Fibroblast of lung (primary cell): ENCODE data around the gene TMEM82.

Source experiments
- EZH2 ChIP-seq: IDR thresholded peaks from 2 replicates; pipeline ENCODE4 v1.5.1; 2012; ENCODE audit warnings: low read length, control low read depth, mild to moderate bottlenecking; ENCODE audit errors: missing control alignments
- TF ChIP-seq, protein P1 (sequence below), 2 donors: IDR thresholded peaks in 1 of 2; conservative IDR thresholded peaks in 1 of 2; 1 replicate in 1 of 2; 2 replicates in 1 of 2; pipeline ENCODE4 v1.5.1; 2011 to 2012; ENCODE audit warnings: low read length in 2 of 2, control low read depth in 1 of 2, inconsistent platforms in 1 of 2, low read depth in 1 of 2, mild to moderate bottlenecking in 1 of 2

DNA sequence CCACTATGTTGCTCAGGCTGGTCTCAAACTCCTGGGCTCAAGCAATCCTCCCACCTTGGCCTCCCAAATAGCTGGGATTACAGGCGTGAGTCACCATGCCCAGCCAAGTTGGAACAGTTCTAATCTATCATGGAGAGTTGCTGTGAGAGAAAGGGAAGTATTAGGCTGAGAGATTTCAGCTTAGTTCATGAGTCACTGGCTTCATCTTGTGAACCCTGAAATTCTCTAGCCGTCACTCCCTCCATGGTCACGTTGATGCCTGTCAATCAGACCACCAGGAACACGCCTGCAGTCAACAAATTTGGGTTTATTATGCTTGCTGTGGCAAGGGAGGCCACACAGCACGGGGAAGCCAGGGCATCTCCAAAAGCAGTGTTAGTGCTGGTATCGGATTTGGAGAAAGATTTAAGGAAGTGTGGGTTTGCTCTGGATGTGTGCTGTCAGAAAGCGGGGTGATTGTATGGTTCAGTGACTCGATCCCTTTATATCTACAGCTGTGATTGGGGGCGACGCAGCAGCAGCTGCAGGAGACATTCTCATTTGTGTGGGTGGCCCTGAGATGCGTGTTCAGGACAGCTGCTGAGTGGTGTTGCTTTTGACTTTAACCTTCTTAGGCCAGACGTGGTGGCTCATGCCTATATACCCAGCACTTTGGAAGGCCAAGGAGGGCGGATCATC is 46.5 kb downstream of the TMEM82 start:
- TF ChIP-seq, protein P1, sequence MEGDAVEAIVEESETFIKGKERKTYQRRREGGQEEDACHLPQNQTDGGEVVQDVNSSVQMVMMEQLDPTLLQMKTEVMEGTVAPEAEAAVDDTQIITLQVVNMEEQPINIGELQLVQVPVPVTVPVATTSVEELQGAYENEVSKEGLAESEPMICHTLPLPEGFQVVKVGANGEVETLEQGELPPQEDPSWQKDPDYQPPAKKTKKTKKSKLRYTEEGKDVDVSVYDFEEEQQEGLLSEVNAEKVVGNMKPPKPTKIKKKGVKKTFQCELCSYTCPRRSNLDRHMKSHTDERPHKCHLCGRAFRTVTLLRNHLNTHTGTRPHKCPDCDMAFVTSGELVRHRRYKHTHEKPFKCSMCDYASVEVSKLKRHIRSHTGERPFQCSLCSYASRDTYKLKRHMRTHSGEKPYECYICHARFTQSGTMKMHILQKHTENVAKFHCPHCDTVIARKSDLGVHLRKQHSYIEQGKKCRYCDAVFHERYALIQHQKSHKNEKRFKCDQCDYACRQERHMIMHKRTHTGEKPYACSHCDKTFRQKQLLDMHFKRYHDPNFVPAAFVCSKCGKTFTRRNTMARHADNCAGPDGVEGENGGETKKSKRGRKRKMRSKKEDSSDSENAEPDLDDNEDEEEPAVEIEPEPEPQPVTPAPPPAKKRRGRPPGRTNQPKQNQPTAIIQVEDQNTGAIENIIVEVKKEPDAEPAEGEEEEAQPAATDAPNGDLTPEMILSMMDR (conservative IDR thresholded peaks at IDR 0.05 in 1 of 2, IDR thresholded peaks at IDR 0.05 in 1 of 2; ENCODE audit: low read depth in 1 of 2, low read length in 2 of 2), result no peak
- no peak for TF ChIP-seq EZH2
